AG09319 (cell line): ENCODE measurements around the gene PFKFB3.

Source experiments
- DNase-seq: peaks from one replicate; pipeline ENCODE4 v3.0.0-alpha.2; 2010; ENCODE audit warnings: low read depth; ENCODE audit errors: extremely low read depth
- CTCF ChIP-seq: IDR thresholded peaks from 2 replicates; pipeline ENCODE4 v1.5.1; 2011; ENCODE audit warnings: low read depth, mild to moderate bottlenecking, inconsistent platforms, low read length, moderate library complexity

PFKFB3 gene

GRCh38 chr10:6298428-6298827 lies 95.7 kb downstream of the PFKFB3 start:
- TF ChIP-seq CTCF = no peak
- DNase-seq = no peak

- no peak for TF ChIP-seq CTCF
- no peak for DNase-seq
These were observed 96.5 kb downstream of the PFKFB3 start for GRCh38 chr10:6299234-6299633.

GRCh38 chr10:6299743-6300105 lies 97.0 kb downstream of the PFKFB3 start:
- TF ChIP-seq CTCF = no peak
- no peak for DNase-seq

GRCh38 chr10:6300106-6300783 lies 97.5 kb downstream of the PFKFB3 start:
- TF ChIP-seq CTCF = no peak
- no peak for DNase-seq

- DNase-seq = no peak
- TF ChIP-seq CTCF = no peak
These were observed 98.2 kb downstream of the PFKFB3 start for GRCh38 chr10:6300784-6301460.

- TF ChIP-seq CTCF = no peak
- no peak for DNase-seq
These were observed 98.8 kb downstream of the PFKFB3 start for GRCh38 chr10:6301488-6302075.
